Measurements from ENCODE around the gene SNTA1. TPM values are rescaled to one million over a fixed set of nuclear protein-coding genes. Genes with fewer than 3 reads are reported as not detected.
"Not testable (repeated sequence)": the region's sequence is repeated elsewhere in the genome, so short reads cannot be mapped to it uniquely, and the experiment has no call there.

SNTA1 gene
- total RNA-seq, 2 donors from 2014 or later: 19.8 to 22.6 TPM

DNA sequence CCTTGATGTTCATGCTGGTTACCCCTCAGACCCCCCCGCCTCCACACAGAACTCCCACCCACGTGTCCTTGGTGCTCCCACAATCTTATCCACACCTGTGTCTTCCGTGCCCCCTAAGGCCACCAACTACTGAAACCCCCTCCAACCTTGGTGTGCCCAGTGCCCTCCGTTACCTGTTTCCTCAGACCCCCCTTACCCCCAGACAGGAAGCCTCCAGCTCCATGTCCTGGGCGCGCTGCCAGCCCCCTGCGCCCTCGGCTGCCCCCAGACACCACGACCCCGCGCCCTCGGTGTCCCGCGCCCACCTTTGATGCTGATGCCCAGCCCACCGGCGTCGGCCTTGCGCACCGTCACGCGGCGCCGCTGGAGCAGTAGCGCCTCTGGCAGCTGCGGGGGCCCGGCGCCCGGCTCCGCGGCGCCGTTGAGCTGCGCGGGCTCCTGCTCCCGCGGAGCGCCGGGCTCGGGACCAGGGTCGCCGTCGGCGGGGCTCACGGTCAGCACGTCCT lies 504 bp downstream of the SNTA1 start:
- intact Hi-C loops (cut with DNase I): no loop called here
- DNase-seq (peak; percentile 28 to 45 (median 44)), ATAC-seq (peak; percentile 28)
- Histone ChIP-seq H3K4me1 (peaks cover 25% of the 10 kb centered on the region), H3K9me3 (no peaks in the 10 kb centered on the region), H3K4me3 (peak overlapping the region; percentile 6 to 22), H3K36me3 (replicated peaks in 1 of 2; ENCODE audit: insufficient read depth in 1 of 2, low read depth in 2 of 2) (no peaks in the 10 kb centered on the region), H3K27me3 (no peaks in the 10 kb centered on the region), H3K27ac (peak overlapping the region in 3 of 4 donors; percentile 73 to 79 (median 77))
- no peak for TF ChIP-seq POLR2A (IDR thresholded peaks at IDR 0.05)
- no peak for TF ChIP-seq CTCF (IDR thresholded peaks at IDR 0.05)
- WGBS, 2 donors: 3 to 4% methylated on average over 9 to 31 of the region's 45 CpGs

DNA sequence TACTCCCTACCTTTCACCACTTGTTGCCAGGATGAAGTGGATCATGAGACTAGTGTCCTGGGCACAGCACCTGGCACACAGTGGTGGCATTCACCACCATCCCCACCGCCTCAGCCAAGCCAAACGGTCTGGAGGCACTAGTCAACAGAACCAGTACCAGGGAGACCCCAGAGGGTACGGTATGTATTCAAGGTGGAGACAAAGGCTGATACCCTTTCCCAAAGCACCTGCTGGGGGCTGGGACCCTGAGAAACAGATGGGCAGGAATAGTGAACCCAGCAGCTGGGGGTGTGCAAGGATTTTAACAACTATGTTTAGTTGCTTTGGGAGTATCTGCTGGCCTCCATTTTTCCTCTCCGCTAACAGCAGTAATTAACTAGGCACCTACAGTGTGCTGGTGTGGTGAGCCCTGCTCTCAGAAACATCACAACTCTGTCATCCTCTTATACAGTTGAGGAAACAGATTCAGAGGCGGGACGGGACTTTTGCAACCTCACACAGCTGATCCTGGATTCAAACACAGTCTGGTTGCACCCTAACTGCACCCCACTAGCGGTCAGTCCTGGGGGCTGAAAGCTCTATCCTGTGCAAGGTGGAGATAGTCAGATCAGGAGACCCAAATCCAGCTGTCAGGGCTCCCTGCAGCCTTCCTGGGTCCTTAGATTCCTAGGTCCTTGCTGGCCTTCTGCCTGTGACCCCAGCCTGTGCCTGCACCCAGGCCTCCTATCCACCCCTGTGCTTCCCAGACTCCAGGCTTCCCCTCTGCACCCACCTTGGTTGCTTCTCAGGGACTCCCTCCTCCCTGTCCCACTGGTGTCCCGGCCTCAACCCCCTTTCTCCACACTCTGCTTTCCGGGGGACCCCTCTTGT lies 1.2 kb downstream of the SNTA1 start:
- Histone ChIP-seq H3K27ac (peak overlapping the region in 1 of 4 donors; percentile 79), H3K9me3 (no peaks in the 10 kb centered on the region), H3K4me1 (peaks cover 31% of the 10 kb centered on the region), H3K4me3 (peak overlapping the region in 1 of 2 donors; percentile 22), H3K27me3 (no peaks in the 10 kb centered on the region), H3K36me3 (replicated peaks in 1 of 2; ENCODE audit: insufficient read depth in 1 of 2, low read depth in 2 of 2) (no peaks in the 10 kb centered on the region)
- intact Hi-C loops (cut with DNase I): no loop called here
- WGBS, 2 donors: 70 to 74% methylated on average over 9 of the region's 9 CpGs
- ATAC-seq (no peak), DNase-seq (no peak)
- TF ChIP-seq POLR2A (IDR thresholded peaks at IDR 0.05) (no peak), CTCF (IDR thresholded peaks at IDR 0.05) (no peak)

- H3K27ac ChIP-seq: no peak overlapping the region
- ATAC-seq: no peak
- DNase-seq: peak in 1 of 4 donors; percentile 18
- WGBS, 2 donors: 27 to 37% methylated on average over 6 to 7 of the region's 7 CpGs
- intact Hi-C loops (cut with DNase I): no loop called here
- H3K9me3 ChIP-seq: no peaks in the 10 kb centered on the region
- H3K4me1 ChIP-seq: peaks cover 31% of the 10 kb centered on the region
- no peaks in the 10 kb centered on the region for H3K36me3 ChIP-seq (replicated peaks in 1 of 2; ENCODE audit: insufficient read depth in 1 of 2, low read depth in 2 of 2)
- no peaks in the 10 kb centered on the region for H3K27me3 ChIP-seq
- TF ChIP-seq POLR2A (IDR thresholded peaks at IDR 0.05): no peak
- H3K4me3 ChIP-seq: no peak overlapping the region
These were observed 2.2 kb downstream of the SNTA1 start for GRCh38 chr20:33441142-33441955.

- DNase-seq; H3K27me3 ChIP-seq; ATAC-seq; H3K36me3 ChIP-seq (replicated peaks in 1 of 2; ENCODE audit: insufficient read depth in 1 of 2, low read depth in 2 of 2); intact Hi-C loops (cut with DNase I); H3K9me3 ChIP-seq; H3K27ac ChIP-seq; H3K4me3 ChIP-seq: not testable (repeated sequence)
- WGBS, 2 donors: 91 to 95% methylated on average over 7 of the region's 7 CpGs
- H3K4me1 ChIP-seq: peaks cover 31% of the 10 kb centered on the region
These were observed 3.0 kb downstream of the SNTA1 start for GRCh38 chr20:33440562-33440961.

- DNase-seq: no peak
- Histone ChIP-seq H3K27ac (no peak overlapping the region), H3K36me3 (replicated peaks in 1 of 2; ENCODE audit: insufficient read depth in 1 of 2, low read depth in 2 of 2) (no peaks in the 10 kb centered on the region), H3K27me3 (no peaks in the 10 kb centered on the region), H3K9me3 (no peaks in the 10 kb centered on the region), H3K4me1 (peaks cover 24% of the 10 kb centered on the region), H3K4me3 (no peak overlapping the region)
- 81 to 85% methylated on average over 2 of the region's 2 CpGs for WGBS, 2 donors
- intact Hi-C loops (cut with DNase I): no loop called here
- no peak for TF ChIP-seq CTCF (IDR thresholded peaks at IDR 0.05)
- no peak for TF ChIP-seq POLR2A (IDR thresholded peaks at IDR 0.05)
- no peak for ATAC-seq
These were observed 5.1 kb downstream of the SNTA1 start for GRCh38 chr20:33438481-33438880.
